Prostate gland (tissue), 2 donors: ENCODE data around the gene RBMX2. TPM values are rescaled to one million over a fixed set of nuclear protein-coding genes. Genes with fewer than 3 reads are reported as not detected.
"Not testable (repeated sequence)": the region's sequence is repeated elsewhere in the genome, so short reads cannot be mapped to it uniquely, and the experiment has no call there.

Source experiments
- DNase-seq: peaks from one replicate; pipeline ENCODE4 v3.0.0-alpha.2; 2019; ENCODE audit warnings: low spot score
- H3K27ac ChIP-seq, 2 donors: fragments of 200-600 bp; sonication (generic); 2 replicates each; pipeline ENCODE4 v1.5.1; 2017 to 2019
- H3K27me3 ChIP-seq: fragments of 200-600 bp; sonication (generic); replicated peaks from 2 replicates; pipeline ENCODE4 v1.5.1; 2019; ENCODE audit not compliant: insufficient read depth
- H3K36me3 ChIP-seq, 2 donors: fragments of 200-600 bp; sonication (generic); 1 replicate in 1 of 2; 2 replicates in 1 of 2; pipeline versions ENCODE4 v1.5.1 to v1.8.1; 2017 to 2019
- H3K4me1 ChIP-seq: fragments of 200-600 bp; sonication (generic); replicated peaks from 2 replicates; pipeline ENCODE4 v1.5.1; 2019
- H3K4me3 ChIP-seq, 2 donors: fragments of 200-600 bp; sonication (generic); 2 replicates each; pipeline ENCODE4 v1.5.1; 2017 to 2019
- H3K9me3 ChIP-seq: fragments of 200-600 bp; sonication (generic); 2 replicates; pipeline ENCODE4 v1.5.1; 2017
- CTCF ChIP-seq, 4 experiments: fragments of 200-600 bp in 2 of 4; fragments of 450-650 bp in 2 of 4; sonication (generic) in 2 of 4; IDR thresholded peaks; 1 replicate in 3 of 4; 2 replicates in 1 of 4; pipeline ENCODE4 v1.5.1; 2016 to 2019; ENCODE audit warnings: antibody characterized with exemption in 4 of 4, mild to moderate bottlenecking in 2 of 4, moderate library complexity in 2 of 4
- POLR2A ChIP-seq: fragments of 450-650 bp; IDR thresholded peaks from one replicate; pipeline ENCODE4 v1.6.1; 2016; ENCODE audit warnings: antibody characterized with exemption, mild to moderate bottlenecking
- POLR2AphosphoS5 ChIP-seq: sonication (generic); formaldehyde crosslinking; IDR thresholded peaks from one replicate; pipeline ENCODE4 v1.6.1; 2017; ENCODE audit warnings: antibody characterized with exemption
- WGBS: methylation state at CpG from one replicate; pipeline ENCODE4 v1.1.5; 2018; 5-methylcytosine and 5-hydroxymethylcytosine counted together
- intact Hi-C: fragments of 100-400 bp; cut with DNase I; formaldehyde crosslinking; loops from one replicate; pipeline ENCODE4 v1.14.2; 2022
- total RNA-seq, 2 donors: library from RNA; depleted of rRNA; stranded (reverse); fragments of >200 nt; gene quantifications; one replicate each; pipeline ENCODE4 v1.1.0, GENCODE V29; 2016

The RBMX2 gene
- total RNA-seq, 2 donors from 2014 or later = 10.2 to 19.8 TPM

- no peaks in the 10 kb centered on the region for H3K27me3 ChIP-seq
- H3K36me3 ChIP-seq = no peaks in the 10 kb centered on the region
- no peak overlapping the region for H3K4me3 ChIP-seq
- 58% methylated on average over 2 of the region's 2 CpGs for WGBS
- no peak for TF ChIP-seq POLR2A
- no peak overlapping the region for H3K27ac ChIP-seq
- DNase-seq = no peak
- H3K4me1 ChIP-seq = no peaks in the 10 kb centered on the region
- H3K9me3 ChIP-seq = no peaks in the 10 kb centered on the region
- intact Hi-C loops = no loop called here
Measured at GRCh38 chrX:130419263-130419662, 17.5 kb downstream of the RBMX2 start.

- no peaks in the 10 kb centered on the region for H3K27me3 ChIP-seq
- DNase-seq = no peak
- H3K36me3 ChIP-seq = no peaks in the 10 kb centered on the region
- H3K4me3 ChIP-seq = no peak overlapping the region
- intact Hi-C loops = no loop called here
- TF ChIP-seq POLR2AphosphoS5 = no peak
- TF ChIP-seq POLR2A = no peak
- no peak for TF ChIP-seq CTCF (IDR thresholded peaks at IDR 0.05)
- H3K9me3 ChIP-seq = no peaks in the 10 kb centered on the region
- 96% methylated on average over 6 of the region's 6 CpGs for WGBS
- no peaks in the 10 kb centered on the region for H3K4me1 ChIP-seq
- H3K27ac ChIP-seq = no peak overlapping the region
Measured at GRCh38 chrX:130426531-130426930, 24.7 kb downstream of the RBMX2 start.

GRCh38 chrX:130429236-130429635 is 27.4 kb downstream of the RBMX2 start:
- H3K4me3 ChIP-seq, H3K27ac ChIP-seq, H3K4me1 ChIP-seq, H3K27me3 ChIP-seq, H3K9me3 ChIP-seq, H3K36me3 ChIP-seq, intact Hi-C loops, DNase-seq: not testable (repeated sequence)
- WGBS = 89% methylated on average over 5 of the region's 5 CpGs

GRCh38 chrX:130435937-130436336 is 34.1 kb downstream of the RBMX2 start:
- Histone ChIP-seq H3K9me3 (no peaks in the 10 kb centered on the region), H3K36me3 (no peaks in the 10 kb centered on the region), H3K4me1 (no peaks in the 10 kb centered on the region), H3K27ac (no peak overlapping the region), H3K4me3 (no peak overlapping the region), H3K27me3 (no peaks in the 10 kb centered on the region)
- TF ChIP-seq POLR2A (no peak), POLR2AphosphoS5 (no peak), CTCF (IDR thresholded peaks at IDR 0.05) (no peak)
- DNase-seq = no peak
- intact Hi-C loops = no loop called here

- DNase-seq, H3K4me1 ChIP-seq, H3K27me3 ChIP-seq, H3K27ac ChIP-seq, H3K9me3 ChIP-seq, H3K36me3 ChIP-seq, intact Hi-C loops, H3K4me3 ChIP-seq: not testable (repeated sequence)
- WGBS = 81% methylated on average over 2 of the region's 2 CpGs
Measured at GRCh38 chrX:130437996-130438395, 36.2 kb downstream of the RBMX2 start.

- Histone ChIP-seq H3K36me3 (no peaks in the 10 kb centered on the region), H3K9me3 (no peaks in the 10 kb centered on the region), H3K4me1 (no peaks in the 10 kb centered on the region), H3K27ac (no peak overlapping the region), H3K4me3 (no peak overlapping the region), H3K27me3 (no peaks in the 10 kb centered on the region)
- intact Hi-C loops = no loop called here
- no peak for DNase-seq
- TF ChIP-seq CTCF (IDR thresholded peaks at IDR 0.05) (no peak), POLR2A (no peak), POLR2AphosphoS5 (no peak)
Measured at GRCh38 chrX:130443875-130444274, 42.1 kb downstream of the RBMX2 start.
